Tibial artery (tissue), 4 donors: Measurements from ENCODE around the gene FERMT1.
"Not testable (repeated sequence)": the region's sequence is repeated elsewhere in the genome, so short reads cannot be mapped to it uniquely, and the experiment has no call there.

ENCODE experiments used
- DNase-seq, 2 donors: peaks; one replicate each; pipeline ENCODE4 v3.0.0-alpha.2; 2019
- H3K27ac ChIP-seq, 2 donors: fragments of 200-600 bp; sonication (generic) in 1 of 2; 1 replicate in 1 of 2; 2 replicates in 1 of 2; pipeline ENCODE4 v1.5.1; 2018 to 2019; ENCODE audit warnings: mild to moderate bottlenecking in 1 of 2
- H3K27me3 ChIP-seq, 2 donors: fragments of 200-600 bp; sonication (generic) in 1 of 2; one replicate each; pipeline versions ENCODE4 v1.5.1 to v1.6.0; 2016 to 2019
- H3K36me3 ChIP-seq, 3 donors: fragments of 200-600 bp; sonication (generic) in 2 of 3; one replicate each; pipeline ENCODE4 v1.5.1; 2016 to 2019; ENCODE audit warnings: mild to moderate bottlenecking in 2 of 3
- H3K4me1 ChIP-seq, 4 donors: fragments of 200-600 bp; sonication (generic) in 2 of 4; 1 replicate in 3 of 4; 2 replicates in 1 of 4; pipeline ENCODE4 v1.5.1; 2016 to 2019
- H3K4me3 ChIP-seq, 2 donors: fragments of 200-600 bp; sonication (generic) in 1 of 2; 1 replicate in 1 of 2; 2 replicates in 1 of 2; pipeline ENCODE4 v1.5.1; 2018 to 2019; ENCODE audit warnings: mild to moderate bottlenecking in 2 of 2
- H3K9me3 ChIP-seq, 3 donors: fragments of 200-600 bp; sonication (generic) in 1 of 3; one replicate each; pipeline ENCODE4 v1.5.1; 2016 to 2019
- intact Hi-C: fragments of 100-400 bp; cut with DNase I; formaldehyde crosslinking; loops from one replicate; pipeline ENCODE4 v1.15.0; 2023; ENCODE audit warnings: low total_unique reads
- TF ChIP-seq, protein P1 (sequence below), 2 experiments: fragments of 200-600 bp in 1 of 2; fragments of 450-650 bp in 1 of 2; IDR thresholded peaks; one replicate each; pipeline ENCODE4 v1.5.1; 2017 to 2019; ENCODE audit warnings: antibody characterized with exemption in 2 of 2, mild to moderate bottlenecking in 1 of 2, moderate library complexity in 1 of 2

FERMT1 gene

DNA sequence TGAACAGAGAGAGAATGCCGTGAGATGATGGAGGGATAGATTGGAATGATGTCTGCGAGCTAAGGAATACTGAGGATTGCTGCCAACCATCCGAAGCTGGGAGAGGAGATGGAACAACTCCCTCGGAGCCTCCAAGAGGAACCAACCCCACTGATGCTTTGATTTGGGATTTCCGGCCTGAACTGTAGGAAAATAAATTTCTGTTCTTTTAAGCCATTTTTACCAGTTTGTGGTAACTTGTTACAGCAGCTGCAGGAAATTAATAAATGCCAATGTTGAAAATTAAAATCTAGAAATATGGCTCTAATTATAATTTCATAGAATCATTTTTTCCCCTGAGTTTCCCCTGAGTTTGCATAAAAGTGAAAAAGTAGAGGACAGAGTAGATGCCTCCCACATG is 83.1 kb downstream of the FERMT1 start:
- no peaks in the 10 kb centered on the region for H3K9me3 ChIP-seq
- peaks cover 67 to 77% (median 70%) of the 10 kb centered on the region in 3 donors for H3K36me3 ChIP-seq
- no peak overlapping the region for H3K4me3 ChIP-seq
- H3K4me1 ChIP-seq: peaks cover 0 to 2% (median 0%) of the 10 kb centered on the region in 4 donors
- no peaks in the 10 kb centered on the region for H3K27me3 ChIP-seq
- no peak overlapping the region for H3K27ac ChIP-seq
- DNase-seq: no peak
- TF ChIP-seq, protein P1, sequence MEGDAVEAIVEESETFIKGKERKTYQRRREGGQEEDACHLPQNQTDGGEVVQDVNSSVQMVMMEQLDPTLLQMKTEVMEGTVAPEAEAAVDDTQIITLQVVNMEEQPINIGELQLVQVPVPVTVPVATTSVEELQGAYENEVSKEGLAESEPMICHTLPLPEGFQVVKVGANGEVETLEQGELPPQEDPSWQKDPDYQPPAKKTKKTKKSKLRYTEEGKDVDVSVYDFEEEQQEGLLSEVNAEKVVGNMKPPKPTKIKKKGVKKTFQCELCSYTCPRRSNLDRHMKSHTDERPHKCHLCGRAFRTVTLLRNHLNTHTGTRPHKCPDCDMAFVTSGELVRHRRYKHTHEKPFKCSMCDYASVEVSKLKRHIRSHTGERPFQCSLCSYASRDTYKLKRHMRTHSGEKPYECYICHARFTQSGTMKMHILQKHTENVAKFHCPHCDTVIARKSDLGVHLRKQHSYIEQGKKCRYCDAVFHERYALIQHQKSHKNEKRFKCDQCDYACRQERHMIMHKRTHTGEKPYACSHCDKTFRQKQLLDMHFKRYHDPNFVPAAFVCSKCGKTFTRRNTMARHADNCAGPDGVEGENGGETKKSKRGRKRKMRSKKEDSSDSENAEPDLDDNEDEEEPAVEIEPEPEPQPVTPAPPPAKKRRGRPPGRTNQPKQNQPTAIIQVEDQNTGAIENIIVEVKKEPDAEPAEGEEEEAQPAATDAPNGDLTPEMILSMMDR (IDR thresholded peaks at IDR 0.05): no peak
- intact Hi-C loops: no loop called here

DNA sequence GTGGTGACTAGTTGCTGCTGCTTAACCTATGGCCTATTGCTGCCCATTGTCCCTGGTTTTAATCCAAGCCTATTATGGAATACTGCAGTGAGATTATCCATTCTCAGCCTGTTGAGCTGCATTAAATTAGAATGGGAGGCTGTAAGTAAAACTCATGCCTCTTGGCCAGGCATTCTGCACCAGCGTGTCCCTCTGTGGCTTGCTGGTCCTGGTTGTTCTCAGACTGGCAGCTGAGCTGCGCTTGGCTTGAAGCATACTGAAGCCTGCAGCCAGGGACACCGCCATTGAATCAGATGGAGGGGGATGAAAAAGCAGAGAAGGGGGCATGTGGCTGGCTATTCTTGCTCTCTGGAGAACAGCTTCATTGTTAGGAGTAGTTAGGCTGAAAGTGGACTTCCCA is 84.6 kb downstream of the FERMT1 start:
- no peak overlapping the region for H3K4me3 ChIP-seq
- TF ChIP-seq, protein P1 (IDR thresholded peaks at IDR 0.05): no peak
- no peaks in the 10 kb centered on the region for H3K9me3 ChIP-seq
- peaks cover 0 to 14% (median 0%) of the 10 kb centered on the region in 4 donors for H3K4me1 ChIP-seq
- DNase-seq: no peak
- intact Hi-C loops: no loop called here
- no peaks in the 10 kb centered on the region for H3K27me3 ChIP-seq
- no peak overlapping the region for H3K27ac ChIP-seq
- peaks cover 78 to 92% (median 85%) of the 10 kb centered on the region in 3 donors for H3K36me3 ChIP-seq

DNA sequence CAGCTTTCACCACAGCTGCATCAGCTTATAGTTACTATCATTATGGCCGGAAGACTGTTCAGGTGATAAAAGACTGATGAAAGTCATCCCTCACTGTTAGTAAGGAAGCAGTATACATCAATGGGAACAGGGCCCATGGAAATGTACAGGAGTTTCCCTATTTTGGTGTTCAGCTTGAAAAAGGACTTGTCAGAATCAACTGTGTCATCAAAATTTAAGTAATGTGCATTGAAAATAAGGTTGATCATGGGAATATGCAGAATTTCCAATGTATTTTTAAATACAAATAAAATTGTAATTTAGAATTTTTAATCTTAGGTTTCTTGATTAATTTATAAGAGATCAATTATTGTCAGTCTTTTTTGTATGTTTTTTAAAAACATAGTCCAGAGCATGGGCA is 85.7 kb downstream of the FERMT1 start:
- Histone ChIP-seq H3K4me3 (no peak overlapping the region), H3K36me3 (peaks cover 76 to 89% (median 85%) of the 10 kb centered on the region in 3 donors), H3K27ac (no peak overlapping the region), H3K27me3 (no peaks in the 10 kb centered on the region), H3K9me3 (no peaks in the 10 kb centered on the region), H3K4me1 (peaks cover 0 to 14% (median 0%) of the 10 kb centered on the region in 4 donors)
- no peak for DNase-seq
- TF ChIP-seq, protein P1 (IDR thresholded peaks at IDR 0.05): no peak
- intact Hi-C loops: no loop called here

DNA sequence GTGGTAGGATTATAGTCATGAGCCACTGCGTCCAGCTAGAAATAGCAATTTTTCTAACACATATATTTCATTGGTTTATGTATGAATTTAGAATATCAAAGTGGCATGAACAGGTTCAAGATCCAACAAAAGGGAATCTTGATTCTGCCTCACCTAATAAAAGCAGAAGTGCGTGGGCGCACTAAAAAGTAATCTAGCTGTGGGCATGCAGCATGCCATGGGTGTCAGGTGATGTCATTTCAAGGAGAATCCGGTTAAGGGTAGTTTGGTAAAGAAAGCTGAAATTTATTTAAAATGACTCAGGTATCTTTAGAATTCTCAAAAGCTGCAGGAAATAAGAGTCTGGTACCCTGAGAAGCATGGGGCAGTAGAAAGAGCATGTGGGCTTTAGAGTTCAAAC is 86.6 kb downstream of the FERMT1 start:
- H3K36me3 ChIP-seq: peaks cover 68 to 81% (median 76%) of the 10 kb centered on the region in 3 donors
- no peak for DNase-seq
- no peak overlapping the region for H3K4me3 ChIP-seq
- no peaks in the 10 kb centered on the region for H3K9me3 ChIP-seq
- H3K27me3 ChIP-seq: no peaks in the 10 kb centered on the region
- H3K4me1 ChIP-seq: peaks cover 0 to 14% (median 0%) of the 10 kb centered on the region in 4 donors
- intact Hi-C loops: no loop called here
- H3K27ac ChIP-seq: no peak overlapping the region
- TF ChIP-seq, protein P1 (IDR thresholded peaks at IDR 0.05): no peak

DNA sequence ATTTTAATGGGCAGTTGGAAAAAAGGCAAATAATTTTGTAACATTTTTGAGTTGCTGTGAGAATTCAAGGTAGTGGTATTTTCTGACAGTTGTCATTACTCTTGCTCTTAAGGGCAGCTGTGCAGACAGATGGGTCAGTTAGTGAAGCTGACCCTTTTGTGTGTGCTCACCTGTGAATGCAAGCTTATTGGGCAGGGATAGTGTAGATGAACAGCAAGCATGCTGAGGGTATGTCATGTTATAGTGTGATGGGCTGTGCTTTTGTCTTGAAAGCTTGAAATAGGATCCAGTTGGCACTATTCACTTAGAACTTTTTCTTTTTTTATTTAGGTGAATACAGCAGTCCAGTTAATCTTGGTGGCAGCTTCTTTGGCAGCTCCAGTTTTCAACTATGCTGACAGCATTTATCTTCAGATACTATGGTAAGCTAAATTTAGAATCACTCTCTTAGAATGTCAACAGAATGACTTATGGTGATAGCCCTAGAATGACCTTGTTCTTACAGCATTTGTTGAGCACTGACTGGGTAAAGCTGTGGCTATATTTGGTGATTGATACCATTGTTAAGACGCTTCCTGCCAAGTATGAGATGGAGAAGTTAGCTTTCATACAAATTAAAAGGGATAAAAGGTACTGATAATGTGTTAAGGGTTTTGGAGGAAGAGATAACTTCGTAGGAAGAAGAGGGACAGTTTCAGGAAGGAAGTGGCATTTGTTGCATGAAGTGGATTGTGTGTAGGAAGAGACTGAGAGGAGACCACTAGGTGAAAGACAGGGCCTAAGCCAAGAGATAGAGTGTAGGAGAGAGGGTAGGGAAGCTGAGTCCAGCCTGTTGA is 88.5 kb downstream of the FERMT1 start:
- no peak for DNase-seq
- intact Hi-C loops: no loop called here
- Histone ChIP-seq H3K9me3 (no peaks in the 10 kb centered on the region), H3K4me3 (no peak overlapping the region), H3K4me1 (peaks cover 0 to 22% (median under 1%) of the 10 kb centered on the region in 4 donors), H3K27me3 (no peaks in the 10 kb centered on the region), H3K27ac (no peak overlapping the region), H3K36me3 (peaks cover 54 to 62% (median 59%) of the 10 kb centered on the region in 3 donors)
- TF ChIP-seq, protein P1 (IDR thresholded peaks at IDR 0.05): no peak

DNA sequence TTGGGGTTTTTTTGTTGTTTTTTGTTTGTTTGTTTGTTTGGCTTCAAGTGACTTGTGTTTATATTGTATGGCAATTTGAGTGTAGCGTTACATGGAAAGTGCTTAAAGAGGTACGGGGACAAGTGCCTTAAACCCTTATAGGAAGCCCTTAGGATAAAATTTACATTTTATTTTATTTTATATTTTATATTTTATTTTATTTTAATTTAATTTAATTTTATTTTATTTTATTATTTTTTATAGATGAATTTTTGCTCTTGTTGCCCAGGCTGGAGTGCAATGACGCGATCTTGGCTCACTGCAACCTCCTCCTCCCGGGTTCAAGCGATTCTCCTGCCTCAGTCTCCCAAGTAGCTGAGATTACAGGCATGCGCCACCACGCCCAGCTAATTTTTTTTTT is 89.9 kb downstream of the FERMT1 start:
- H3K4me3 ChIP-seq, H3K9me3 ChIP-seq, intact Hi-C loops, H3K27me3 ChIP-seq, DNase-seq, H3K27ac ChIP-seq: not testable (repeated sequence)
- Histone ChIP-seq H3K36me3 (peaks cover 42 to 48% (median 45%) of the 10 kb centered on the region in 3 donors), H3K4me1 (peaks cover 0 to 27% (median 3%) of the 10 kb centered on the region in 4 donors)
